SK-N-SH (cell line): ENCODE data around the gene OR8B12.

Source experiments
- CTCF ChIP-seq: fragments of 200-600 bp; sonication (generic); IDR thresholded peaks from 2 replicates; pipeline ENCODE4 v1.6.1; 2017; ENCODE audit warnings: antibody characterized with exemption, mild to moderate bottlenecking, moderate library complexity
- JUND ChIP-seq: IDR thresholded peaks from 2 replicates; pipeline ENCODE4 v1.4.0; 2012
- NFIC ChIP-seq: IDR thresholded peaks from 2 replicates; pipeline ENCODE4 v1.4.0; 2012; ENCODE audit warnings: borderline replicate concordance
- POLR2AphosphoS5 ChIP-seq: IDR thresholded peaks from 2 replicates; pipeline ENCODE4 v1.6.1; 2012; ENCODE audit warnings: low read depth, low read length
- YY1 ChIP-seq: IDR thresholded peaks from 2 replicates; pipeline ENCODE4 v1.4.0; 2012; ENCODE audit warnings: low read depth, mild to moderate bottlenecking
- ZBTB33 ChIP-seq: IDR thresholded peaks from 2 replicates; pipeline ENCODE4 v1.4.0; 2012; ENCODE audit warnings: low read depth, borderline replicate concordance
- TF ChIP-seq, protein P1 (sequence below): IDR thresholded peaks from 2 replicates; pipeline ENCODE4 v1.6.1; 2012; ENCODE audit warnings: mild to moderate bottlenecking, low read depth, low read length, moderate library complexity

GRCh38 chr11:124538019-124538418 lies 5.4 kb downstream of the OR8B12 start:
- TF ChIP-seq ZBTB33 (no peak), CTCF (no peak), YY1 (no peak), NFIC (no peak), JUND (no peak), POLR2AphosphoS5 (no peak)
- TF ChIP-seq, protein P1, sequence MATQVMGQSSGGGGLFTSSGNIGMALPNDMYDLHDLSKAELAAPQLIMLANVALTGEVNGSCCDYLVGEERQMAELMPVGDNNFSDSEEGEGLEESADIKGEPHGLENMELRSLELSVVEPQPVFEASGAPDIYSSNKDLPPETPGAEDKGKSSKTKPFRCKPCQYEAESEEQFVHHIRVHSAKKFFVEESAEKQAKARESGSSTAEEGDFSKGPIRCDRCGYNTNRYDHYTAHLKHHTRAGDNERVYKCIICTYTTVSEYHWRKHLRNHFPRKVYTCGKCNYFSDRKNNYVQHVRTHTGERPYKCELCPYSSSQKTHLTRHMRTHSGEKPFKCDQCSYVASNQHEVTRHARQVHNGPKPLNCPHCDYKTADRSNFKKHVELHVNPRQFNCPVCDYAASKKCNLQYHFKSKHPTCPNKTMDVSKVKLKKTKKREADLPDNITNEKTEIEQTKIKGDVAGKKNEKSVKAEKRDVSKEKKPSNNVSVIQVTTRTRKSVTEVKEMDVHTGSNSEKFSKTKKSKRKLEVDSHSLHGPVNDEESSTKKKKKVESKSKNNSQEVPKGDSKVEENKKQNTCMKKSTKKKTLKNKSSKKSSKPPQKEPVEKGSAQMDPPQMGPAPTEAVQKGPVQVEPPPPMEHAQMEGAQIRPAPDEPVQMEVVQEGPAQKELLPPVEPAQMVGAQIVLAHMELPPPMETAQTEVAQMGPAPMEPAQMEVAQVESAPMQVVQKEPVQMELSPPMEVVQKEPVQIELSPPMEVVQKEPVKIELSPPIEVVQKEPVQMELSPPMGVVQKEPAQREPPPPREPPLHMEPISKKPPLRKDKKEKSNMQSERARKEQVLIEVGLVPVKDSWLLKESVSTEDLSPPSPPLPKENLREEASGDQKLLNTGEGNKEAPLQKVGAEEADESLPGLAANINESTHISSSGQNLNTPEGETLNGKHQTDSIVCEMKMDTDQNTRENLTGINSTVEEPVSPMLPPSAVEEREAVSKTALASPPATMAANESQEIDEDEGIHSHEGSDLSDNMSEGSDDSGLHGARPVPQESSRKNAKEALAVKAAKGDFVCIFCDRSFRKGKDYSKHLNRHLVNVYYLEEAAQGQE, result no peak
